ENCODE results near the gene HSF5.
A peak's percentile ranks its signal among the peaks of the same experiment; 100 is the strongest.

Gene HSF5

GRCh38 chr17:58447039-58447975 is 40.9 kb downstream of the HSF5 start:
- Mint-ChIP-seq H3K36me3 (ENCODE audit: insufficient read depth) (peaks cover 3% of the 10 kb centered on the region), H3K27me3 (no peaks in the 10 kb centered on the region), H3K4me3 (no peak overlapping the region), H3K9me3 (no peaks in the 10 kb centered on the region), H3K27ac (ENCODE audit: low read depth) (no peak overlapping the region), H3K4me1 (peaks cover 9% of the 10 kb centered on the region)
- DNase-seq (ENCODE audit: low spot score in 2 of 2) (peak; percentile 32 to 50), ATAC-seq (replicated peaks; ENCODE audit: extremely low read depth, poor library complexity, severe bottlenecking) (peak; percentile 77)

- Mint-ChIP-seq H3K36me3 (ENCODE audit: insufficient read depth) (peaks cover 2% of the 10 kb centered on the region), H3K27ac (ENCODE audit: low read depth) (peak overlapping the region; percentile 30), H3K4me1 (peaks cover 9% of the 10 kb centered on the region), H3K4me3 (no peak overlapping the region), H3K9me3 (no peaks in the 10 kb centered on the region), H3K27me3 (no peaks in the 10 kb centered on the region)
- DNase-seq (ENCODE audit: low spot score in 2 of 2), result no peak
- no peak for ATAC-seq (replicated peaks; ENCODE audit: extremely low read depth, poor library complexity, severe bottlenecking)
Observed at GRCh38 chr17:58446086-58446485, 42.1 kb downstream of the HSF5 start.

GRCh38 chr17:58436805-58437239 is 51.4 kb downstream of the HSF5 start:
- DNase-seq (ENCODE audit: low spot score in 2 of 2) (no peak), ATAC-seq (replicated peaks; ENCODE audit: extremely low read depth, poor library complexity, severe bottlenecking) (no peak)
- no peak overlapping the region for H3K27ac Mint-ChIP-seq (ENCODE audit: low read depth)
- no peak overlapping the region for H3K4me3 Mint-ChIP-seq
- no peaks in the 10 kb centered on the region for H3K27me3 Mint-ChIP-seq
- H3K36me3 Mint-ChIP-seq (ENCODE audit: insufficient read depth), result peaks cover 2% of the 10 kb centered on the region
- H3K4me1 Mint-ChIP-seq, result peaks cover 6% of the 10 kb centered on the region
- no peaks in the 10 kb centered on the region for H3K9me3 Mint-ChIP-seq

- ATAC-seq (replicated peaks; ENCODE audit: extremely low read depth, poor library complexity, severe bottlenecking) (no peak), DNase-seq (ENCODE audit: low spot score in 2 of 2) (no peak)
- Mint-ChIP-seq H3K27me3 (no peaks in the 10 kb centered on the region), H3K9me3 (no peaks in the 10 kb centered on the region), H3K4me3 (no peak overlapping the region), H3K27ac (ENCODE audit: low read depth) (no peak overlapping the region), H3K4me1 (peaks cover 6% of the 10 kb centered on the region), H3K36me3 (ENCODE audit: insufficient read depth) (peaks cover 2% of the 10 kb centered on the region)
Observed at GRCh38 chr17:58436245-58436644, 52.0 kb downstream of the HSF5 start.

GRCh38 chr17:58432806-58433573 is 55.2 kb downstream of the HSF5 start:
- H3K4me3 Mint-ChIP-seq, result no peak overlapping the region
- no peaks in the 10 kb centered on the region for H3K9me3 Mint-ChIP-seq
- H3K27ac Mint-ChIP-seq (ENCODE audit: low read depth), result no peak overlapping the region
- ATAC-seq (replicated peaks; ENCODE audit: extremely low read depth, poor library complexity, severe bottlenecking), result no peak
- peaks cover 6% of the 10 kb centered on the region for H3K4me1 Mint-ChIP-seq
- H3K27me3 Mint-ChIP-seq, result no peaks in the 10 kb centered on the region
- no peak for DNase-seq (ENCODE audit: low spot score in 2 of 2)
- peaks cover 4% of the 10 kb centered on the region for H3K36me3 Mint-ChIP-seq (ENCODE audit: insufficient read depth)

GRCh38 chr17:58427807-58428206 is 60.4 kb downstream of the HSF5 start:
- peak overlapping the region; percentile 67 for H3K4me3 Mint-ChIP-seq
- H3K9me3 Mint-ChIP-seq, result no peaks in the 10 kb centered on the region
- no peak for ATAC-seq (replicated peaks; ENCODE audit: extremely low read depth, poor library complexity, severe bottlenecking)
- no peaks in the 10 kb centered on the region for H3K27me3 Mint-ChIP-seq
- H3K27ac Mint-ChIP-seq (ENCODE audit: low read depth), result no peak overlapping the region
- no peaks in the 10 kb centered on the region for H3K4me1 Mint-ChIP-seq
- H3K36me3 Mint-ChIP-seq (ENCODE audit: insufficient read depth), result peaks cover 2% of the 10 kb centered on the region
- DNase-seq (ENCODE audit: low spot score in 2 of 2), result no peak

- H3K27me3 Mint-ChIP-seq, result no peaks in the 10 kb centered on the region
- H3K27ac Mint-ChIP-seq (ENCODE audit: low read depth), result no peak overlapping the region
- H3K9me3 Mint-ChIP-seq, result no peaks in the 10 kb centered on the region
- H3K36me3 Mint-ChIP-seq (ENCODE audit: insufficient read depth), result no peaks in the 10 kb centered on the region
- DNase-seq (ENCODE audit: low spot score in 2 of 2), result no peak
- no peak for ATAC-seq (replicated peaks; ENCODE audit: extremely low read depth, poor library complexity, severe bottlenecking)
- H3K4me3 Mint-ChIP-seq, result no peak overlapping the region
- peaks cover 15% of the 10 kb centered on the region for H3K4me1 Mint-ChIP-seq
Observed at GRCh38 chr17:58421711-58422110, 66.5 kb downstream of the HSF5 start.

- H3K36me3 Mint-ChIP-seq (ENCODE audit: insufficient read depth), result no peaks in the 10 kb centered on the region
- no peaks in the 10 kb centered on the region for H3K27me3 Mint-ChIP-seq
- no peaks in the 10 kb centered on the region for H3K9me3 Mint-ChIP-seq
- ATAC-seq (replicated peaks; ENCODE audit: extremely low read depth, poor library complexity, severe bottlenecking) (no peak), DNase-seq (ENCODE audit: low spot score in 2 of 2) (no peak)
- H3K27ac Mint-ChIP-seq (ENCODE audit: low read depth), result no peak overlapping the region
- H3K4me1 Mint-ChIP-seq, result peaks cover 15% of the 10 kb centered on the region
- H3K4me3 Mint-ChIP-seq, result no peak overlapping the region
Observed at GRCh38 chr17:58420827-58421226, 67.4 kb downstream of the HSF5 start.

GRCh38 chr17:58417300-58418092 is 70.7 kb downstream of the HSF5 start, which contains the start of gene RNF43:
RNF43 (minus strand) TSS chr17:58417534; CDS start chr17:58415577, 1,957 bp downstream.
- ATAC-seq (replicated peaks; ENCODE audit: extremely low read depth, poor library complexity, severe bottlenecking) (peak; percentile 100), DNase-seq (ENCODE audit: low spot score in 2 of 2) (peak; percentile 66 to 84)
- Mint-ChIP-seq H3K4me1 (peaks cover 15% of the 10 kb centered on the region), H3K27me3 (no peaks in the 10 kb centered on the region), H3K27ac (ENCODE audit: low read depth) (peak within 1 kb of the TSS; percentile 3), H3K9me3 (no peaks in the 10 kb centered on the region), H3K4me3 (no peak within 1 kb of the TSS), H3K36me3 (ENCODE audit: insufficient read depth) (peaks cover 4% of the 10 kb centered on the region)

- peaks cover 15% of the 10 kb centered on the region for H3K4me1 Mint-ChIP-seq
- DNase-seq (ENCODE audit: low spot score in 2 of 2) (no peak), ATAC-seq (replicated peaks; ENCODE audit: extremely low read depth, poor library complexity, severe bottlenecking) (no peak)
- H3K27me3 Mint-ChIP-seq, result no peaks in the 10 kb centered on the region
- peaks cover 4% of the 10 kb centered on the region for H3K36me3 Mint-ChIP-seq (ENCODE audit: insufficient read depth)
- H3K9me3 Mint-ChIP-seq, result no peaks in the 10 kb centered on the region
- H3K4me3 Mint-ChIP-seq, result no peak overlapping the region
- no peak overlapping the region for H3K27ac Mint-ChIP-seq (ENCODE audit: low read depth)
Observed at GRCh38 chr17:58416937-58417299, 71.3 kb downstream of the HSF5 start.

GRCh38 chr17:58416396-58416795 is 71.8 kb downstream of the HSF5 start:
- H3K27ac Mint-ChIP-seq (ENCODE audit: low read depth), result no peak overlapping the region
- no peak for ATAC-seq (replicated peaks; ENCODE audit: extremely low read depth, poor library complexity, severe bottlenecking)
- DNase-seq (ENCODE audit: low spot score in 2 of 2), result no peak
- peaks cover 4% of the 10 kb centered on the region for H3K36me3 Mint-ChIP-seq (ENCODE audit: insufficient read depth)
- H3K4me1 Mint-ChIP-seq, result peaks cover 15% of the 10 kb centered on the region
- H3K27me3 Mint-ChIP-seq, result no peaks in the 10 kb centered on the region
- no peak overlapping the region for H3K4me3 Mint-ChIP-seq
- no peaks in the 10 kb centered on the region for H3K9me3 Mint-ChIP-seq

- H3K4me3 Mint-ChIP-seq, result no peak overlapping the region
- H3K36me3 Mint-ChIP-seq (ENCODE audit: insufficient read depth), result peaks cover 4% of the 10 kb centered on the region
- H3K27me3 Mint-ChIP-seq, result no peaks in the 10 kb centered on the region
- peaks cover 15% of the 10 kb centered on the region for H3K4me1 Mint-ChIP-seq
- no peaks in the 10 kb centered on the region for H3K9me3 Mint-ChIP-seq
- no peak for ATAC-seq (replicated peaks; ENCODE audit: extremely low read depth, poor library complexity, severe bottlenecking)
- H3K27ac Mint-ChIP-seq (ENCODE audit: low read depth), result no peak overlapping the region
- DNase-seq (ENCODE audit: low spot score in 2 of 2), result no peak
Observed at GRCh38 chr17:58415371-58416055, 72.7 kb downstream of the HSF5 start.

All from central memory CD8-positive, alpha-beta T cell (primary cell).